ENCODE measurements around the gene MRPL23.
A peak's percentile ranks its signal among the peaks of the same experiment; 100 is the strongest.

MRPL23 gene

GRCh38 chr11:1913271-1914060 lies 33.7 kb upstream of the MRPL23 start:
- Histone ChIP-seq H3K9me3 (replicated peaks in 1 of 11) (no peaks in the 10 kb centered on the region), H3K9ac (no peak overlapping the region), H3K4me1 (peaks cover 36 to 64% (median 44%) of the 10 kb centered on the region in 10 experiments), H3K36me3 (no peaks in the 10 kb centered on the region), H4K20me1 (no peaks in the 10 kb centered on the region), H3K4me3 (no peak overlapping the region), H3K27ac (no peak overlapping the region), H3K4me2 (peak overlapping the region in 1 of 11 experiments; percentile 59; a peak in 1 of 22 replicates), H3K27me3 (no peaks in the 10 kb centered on the region)
- TF ChIP-seq Cebpa-rat (IDR thresholded peaks at IDR 0.05), result no peak

GRCh38 chr11:1915795-1916131 lies 31.4 kb upstream of the MRPL23 start:
- H3K27ac ChIP-seq, result no peak overlapping the region
- peak overlapping the region in 5 of 11 experiments; percentile 14 to 68 (median 28); a peak in 9 of 22 replicates for H3K4me2 ChIP-seq
- no peak overlapping the region for H3K4me3 ChIP-seq
- H3K9ac ChIP-seq, result no peak overlapping the region
- H3K4me1 ChIP-seq, result peaks cover 24 to 67% (median 47%) of the 10 kb centered on the region in 10 experiments
- TF ChIP-seq Cebpa-rat (IDR thresholded peaks at IDR 0.05), result no peak
- no peaks in the 10 kb centered on the region for H3K27me3 ChIP-seq
- no peaks in the 10 kb centered on the region for H3K9me3 ChIP-seq (replicated peaks in 1 of 11)
- no peaks in the 10 kb centered on the region for H4K20me1 ChIP-seq
- no peaks in the 10 kb centered on the region for H3K36me3 ChIP-seq

GRCh38 chr11:1916132-1916985 lies 30.8 kb upstream of the MRPL23 start:
- Histone ChIP-seq H3K9ac (no peak overlapping the region), H3K9me3 (replicated peaks in 1 of 11) (no peaks in the 10 kb centered on the region), H3K27me3 (no peaks in the 10 kb centered on the region), H3K27ac (no peak overlapping the region), H4K20me1 (no peaks in the 10 kb centered on the region), H3K4me1 (peaks cover 19 to 70% (median 53%) of the 10 kb centered on the region in 10 experiments), H3K4me3 (no peak overlapping the region), H3K36me3 (no peaks in the 10 kb centered on the region), H3K4me2 (peak overlapping the region in 5 of 11 experiments; percentile 16 to 68 (median 48); a peak in 10 of 22 replicates)
- no peak for TF ChIP-seq Cebpa-rat (IDR thresholded peaks at IDR 0.05)

- Histone ChIP-seq H3K27me3 (no peaks in the 10 kb centered on the region), H4K20me1 (no peaks in the 10 kb centered on the region), H3K36me3 (no peaks in the 10 kb centered on the region), H3K9ac (no peak overlapping the region), H3K9me3 (replicated peaks in 1 of 11) (no peaks in the 10 kb centered on the region), H3K4me2 (peak overlapping the region in 6 of 11 experiments; percentile 20 to 68 (median 52); a peak in 6 of 22 replicates), H3K4me1 (peaks cover 12 to 70% (median 57%) of the 10 kb centered on the region in 10 experiments), H3K27ac (no peak overlapping the region), H3K4me3 (no peak overlapping the region)
- no peak for TF ChIP-seq Cebpa-rat (IDR thresholded peaks at IDR 0.05)
Observed at GRCh38 chr11:1916986-1917522, 30.1 kb upstream of the MRPL23 start.

GRCh38 chr11:1917523-1918435 lies 29.4 kb upstream of the MRPL23 start:
- Histone ChIP-seq H3K4me1 (peaks cover 5 to 70% (median 61%) of the 10 kb centered on the region in 10 experiments), H4K20me1 (no peaks in the 10 kb centered on the region), H3K27me3 (no peaks in the 10 kb centered on the region), H3K9me3 (replicated peaks in 1 of 11) (no peaks in the 10 kb centered on the region), H3K4me3 (no peak overlapping the region), H3K27ac (no peak overlapping the region), H3K9ac (no peak overlapping the region), H3K36me3 (no peaks in the 10 kb centered on the region), H3K4me2 (peak overlapping the region in 9 of 11 experiments; percentile 13 to 68 (median 36); a peak in 15 of 22 replicates)
- no peak for TF ChIP-seq Cebpa-rat (IDR thresholded peaks at IDR 0.05)

GRCh38 chr11:1918436-1919315 lies 28.5 kb upstream of the MRPL23 start:
- Histone ChIP-seq H3K27ac (no peak overlapping the region), H3K4me1 (peaks cover 0 to 74% (median 64%) of the 10 kb centered on the region in 10 experiments; a peak in 18 of 20 replicates), H4K20me1 (no peaks in the 10 kb centered on the region), H3K27me3 (no peaks in the 10 kb centered on the region), H3K9me3 (replicated peaks in 1 of 11) (no peaks in the 10 kb centered on the region), H3K4me3 (no peak overlapping the region), H3K4me2 (peak overlapping the region in 9 of 11 experiments; percentile 13 to 68 (median 36); a peak in 14 of 22 replicates), H3K36me3 (no peaks in the 10 kb centered on the region), H3K9ac (no peak overlapping the region)
- no peak for TF ChIP-seq Cebpa-rat (IDR thresholded peaks at IDR 0.05)

GRCh38 chr11:1919391-1920127 lies 27.6 kb upstream of the MRPL23 start, which contains the start of gene TNNT3:
Gene TNNT3, plus strand, starts transcription at chr11:1919703. Its CDS starts 3,172 bp downstream, at chr11:1922875.
- Histone ChIP-seq H4K20me1 (no peaks in the 10 kb centered on the region), H3K4me3 (no peak within 1 kb of the TSS), H3K4me2 (peak within 1 kb of the TSS in 9 of 11 experiments; percentile 20 to 84 (median 44); a peak in 12 of 22 replicates), H3K27me3 (no peaks in the 10 kb centered on the region), H3K4me1 (peaks cover 0 to 78% (median 64%) of the 10 kb centered on the region in 10 experiments; a peak in 18 of 20 replicates), H3K9ac (no peak within 1 kb of the TSS), H3K36me3 (no peaks in the 10 kb centered on the region), H3K9me3 (replicated peaks in 1 of 11) (no peaks in the 10 kb centered on the region), H3K27ac (no peak within 1 kb of the TSS)
- no peak for TF ChIP-seq Cebpa-rat (IDR thresholded peaks at IDR 0.05)

Measured in BLaER1 treated with 17β-estradiol and CSF1 and Interleukin-3, amounts not matched to agents 10 nM and 100 nM (cell line).